GM21423 (cell line): ENCODE results near the gene GTF2A1L.
"Not testable (repeated sequence)": the region's sequence is repeated elsewhere in the genome, so short reads cannot be mapped to it uniquely, and the experiment has no call there.

Source experiments
- ATAC-seq: cut with Tn5 transposase; IDR thresholded peaks from one replicate; pipeline ENCODE4 v1.9.1; 2021; ENCODE audit warnings: mild to moderate bottlenecking, moderate library complexity; ENCODE audit not compliant: unreplicated experiment

Gene GTF2A1L

DNA sequence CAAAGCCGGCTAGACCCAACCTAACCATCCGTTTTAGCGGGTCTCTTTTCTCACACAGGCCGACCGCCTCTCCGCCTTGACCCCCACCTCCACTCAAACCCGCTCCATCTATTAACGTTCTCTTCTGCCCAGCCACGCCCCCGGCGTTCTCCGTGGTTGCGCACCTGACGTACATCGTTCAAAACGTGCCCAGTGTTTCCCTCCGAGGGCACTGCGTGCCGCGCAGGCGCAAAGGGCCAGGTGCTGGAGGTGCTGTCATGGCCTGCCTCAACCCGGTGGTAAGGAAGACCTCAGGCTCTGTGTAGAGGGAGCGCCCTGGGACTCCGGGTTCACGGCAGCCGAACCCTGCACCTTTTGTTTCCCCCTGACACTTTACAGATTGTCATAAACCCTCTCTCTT is at the start of gene GTF2A1L:
Gene GTF2A1L, plus strand, starts transcription at position 239 of the 400 bp plus-strand sequence. Its CDS starts 19 bp downstream, at position 258.
- ATAC-seq: no peak

DNA sequence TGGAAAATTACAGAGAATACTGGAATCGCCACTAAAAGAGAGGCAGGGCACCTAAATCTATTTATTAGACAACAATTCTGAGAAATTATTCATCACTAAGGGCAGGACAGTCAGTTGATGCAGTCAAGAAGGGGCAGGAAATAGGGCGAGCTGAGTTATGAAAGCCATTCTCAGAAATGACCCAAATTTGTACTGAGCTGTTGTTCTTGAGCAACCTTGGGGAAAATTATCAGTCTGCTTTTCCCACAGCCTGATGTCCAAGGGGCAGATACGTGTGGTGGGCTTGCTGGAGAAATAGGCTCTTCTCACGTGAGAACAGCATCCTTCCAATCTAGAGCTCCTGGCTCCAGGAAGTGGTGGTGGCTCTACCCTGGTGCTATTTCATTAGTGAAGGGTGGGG is 49.1 kb upstream of the GTF2A1L start:
- ATAC-seq: no peak

DNA sequence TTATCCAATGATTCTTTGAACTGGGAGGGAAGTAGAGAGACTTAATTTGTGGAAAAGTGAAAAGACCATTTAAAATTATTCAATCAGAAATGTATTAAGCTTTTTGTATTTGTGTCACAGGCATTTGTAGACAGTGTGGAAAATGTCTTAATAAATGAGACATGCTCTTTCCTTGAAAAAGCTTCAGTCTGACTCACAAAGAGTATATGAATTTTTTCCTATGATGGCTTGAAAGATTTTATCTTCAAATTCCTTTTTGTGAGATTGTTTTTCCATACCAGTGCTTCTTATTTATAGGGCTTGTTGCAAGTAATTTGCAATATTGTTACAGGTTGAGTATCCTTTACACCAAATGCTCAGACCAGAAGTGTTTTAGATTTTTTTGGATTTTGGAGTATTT is 48.2 kb upstream of the GTF2A1L start:
- ATAC-seq: no peak

- no peak for ATAC-seq
Measured at GRCh38 chr2:48572816-48573215, 44.8 kb upstream of the GTF2A1L start.

GRCh38 chr2:48574353-48575287 is 43.0 kb upstream of the GTF2A1L start:
- ATAC-seq: no peak

DNA sequence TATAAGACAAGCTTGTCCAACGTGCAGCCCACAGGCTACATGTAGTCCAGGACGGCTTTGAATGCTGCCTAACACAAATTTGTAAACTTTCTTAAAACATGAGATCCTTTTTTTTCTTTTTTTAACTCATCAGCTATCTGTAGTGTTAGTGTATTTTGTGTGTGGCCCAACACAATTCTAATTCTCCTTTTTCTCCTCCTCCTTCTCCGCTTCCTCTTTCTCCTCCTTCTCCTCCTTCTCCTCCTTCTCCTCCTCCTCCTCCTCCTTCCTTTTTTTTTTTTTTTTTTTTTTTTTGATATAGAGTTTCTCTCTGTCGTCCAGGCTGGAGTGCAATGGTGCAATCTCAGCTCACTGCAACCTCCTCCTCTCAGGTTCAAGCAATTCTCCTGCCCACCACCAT is 39.3 kb upstream of the GTF2A1L start:
- no peak for ATAC-seq

- ATAC-seq: no peak
Measured at GRCh38 chr2:48583961-48584360, 33.7 kb upstream of the GTF2A1L start.

GRCh38 chr2:48584551-48584950 is 33.1 kb upstream of the GTF2A1L start:
- no peak for ATAC-seq

DNA sequence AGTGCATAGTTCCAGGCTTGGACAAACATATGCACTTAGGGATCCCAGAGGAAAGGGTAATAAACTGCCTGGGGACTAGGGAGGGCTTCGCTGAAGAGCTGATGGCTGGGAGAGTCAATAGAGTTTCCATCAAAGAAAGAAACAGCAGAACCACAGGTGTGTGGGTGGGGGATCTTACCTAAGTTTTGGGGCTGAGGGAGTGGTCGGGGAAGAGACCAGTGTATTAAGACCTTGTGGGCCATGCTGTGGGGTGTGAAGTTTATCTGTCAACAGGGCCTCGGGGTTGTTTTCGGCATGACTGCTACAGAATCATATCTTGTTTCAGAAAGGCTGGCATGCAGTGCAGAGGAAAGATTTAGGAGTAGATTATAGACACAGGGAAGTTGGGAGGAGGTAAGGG is 31.2 kb upstream of the GTF2A1L start:
- ATAC-seq: no peak

DNA sequence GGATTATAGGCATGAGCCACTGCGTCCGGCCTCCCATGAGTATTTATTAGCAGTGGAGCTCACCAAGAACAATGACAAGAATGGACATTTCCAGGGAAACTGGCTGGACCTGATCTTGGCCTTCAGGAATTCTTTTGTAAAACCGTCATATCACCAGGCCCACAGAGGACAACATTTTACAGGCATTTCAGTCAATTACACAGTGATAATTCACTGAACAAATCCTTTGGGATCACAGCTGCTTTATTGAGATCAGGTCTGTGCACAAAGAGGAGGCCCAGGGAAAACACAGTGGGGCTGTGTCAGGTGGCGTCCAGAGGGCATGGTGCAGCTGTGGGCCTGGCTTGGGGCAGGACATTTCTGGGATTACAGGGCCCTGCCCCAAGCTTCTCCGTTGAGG is 30.1 kb upstream of the GTF2A1L start:
- ATAC-seq: no peak

DNA sequence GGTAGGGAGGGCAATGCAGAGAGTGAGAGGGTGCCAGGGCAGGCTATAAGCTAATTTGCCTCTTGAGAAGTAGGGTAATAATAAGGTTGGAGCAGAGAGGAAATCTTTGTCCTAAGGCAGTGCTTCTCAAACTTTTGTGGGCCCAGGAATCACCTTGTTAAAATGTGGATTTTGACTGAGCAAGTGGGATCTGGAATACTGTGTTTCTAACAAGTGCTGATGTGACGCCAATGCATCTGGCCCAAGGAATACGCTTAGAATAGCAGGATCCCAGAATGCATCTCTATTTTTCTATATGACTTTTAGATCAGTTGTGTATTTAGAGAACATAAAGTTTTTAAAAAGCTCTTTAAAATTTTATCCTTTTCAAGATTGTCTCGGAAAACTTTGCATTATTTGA is 29.7 kb upstream of the GTF2A1L start:
- no peak for ATAC-seq

GRCh38 chr2:48588745-48589144 is 28.9 kb upstream of the GTF2A1L start:
- no peak for ATAC-seq

DNA sequence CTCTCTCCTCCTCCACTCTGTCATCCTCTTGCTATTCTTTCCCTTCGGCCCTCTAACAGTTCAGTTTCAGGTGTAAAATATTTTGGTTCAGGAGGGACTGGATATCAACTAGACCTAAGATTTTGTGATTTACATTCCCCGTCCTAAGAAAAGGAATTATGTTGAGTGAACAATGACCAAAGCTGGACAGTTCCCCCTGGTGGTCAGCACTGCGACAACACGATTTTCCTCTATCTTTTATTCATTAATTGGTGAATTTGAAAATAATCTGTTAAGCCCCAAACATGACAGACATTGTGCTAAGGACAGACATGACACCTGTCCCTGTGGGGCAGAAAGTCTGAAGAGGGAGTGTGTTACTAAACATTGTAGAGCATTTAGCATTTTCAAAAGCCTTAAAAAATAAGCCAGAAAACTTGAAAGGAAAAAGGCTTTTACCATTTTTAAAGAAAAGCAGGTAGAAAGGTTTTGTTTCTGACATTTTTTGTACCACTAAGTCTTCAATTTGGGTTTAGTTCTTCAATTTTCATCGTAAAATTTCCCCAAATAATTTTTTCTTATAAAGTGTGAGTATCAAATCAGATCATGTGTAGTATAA is 28.4 kb upstream of the GTF2A1L start:
- no peak for ATAC-seq

DNA sequence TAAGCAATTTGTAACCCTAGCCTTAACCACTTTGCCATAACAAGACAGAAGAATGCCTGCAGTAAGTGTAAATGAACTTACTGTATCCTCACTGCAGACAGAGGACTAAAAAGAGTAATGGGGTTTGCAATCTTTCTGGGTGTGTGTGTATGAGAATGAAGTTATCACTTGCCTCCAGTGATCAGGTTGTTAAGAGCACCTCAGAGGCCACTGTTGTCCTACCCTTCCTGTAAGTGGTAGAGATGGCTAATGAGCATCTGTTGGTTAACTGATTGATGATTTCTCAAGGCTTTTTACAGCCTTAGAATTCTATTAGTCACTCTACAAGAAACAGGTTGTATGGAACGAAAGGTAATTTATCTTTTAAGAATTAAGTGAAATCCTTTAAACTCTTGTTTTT is 27.6 kb upstream of the GTF2A1L start:
- no peak for ATAC-seq

DNA sequence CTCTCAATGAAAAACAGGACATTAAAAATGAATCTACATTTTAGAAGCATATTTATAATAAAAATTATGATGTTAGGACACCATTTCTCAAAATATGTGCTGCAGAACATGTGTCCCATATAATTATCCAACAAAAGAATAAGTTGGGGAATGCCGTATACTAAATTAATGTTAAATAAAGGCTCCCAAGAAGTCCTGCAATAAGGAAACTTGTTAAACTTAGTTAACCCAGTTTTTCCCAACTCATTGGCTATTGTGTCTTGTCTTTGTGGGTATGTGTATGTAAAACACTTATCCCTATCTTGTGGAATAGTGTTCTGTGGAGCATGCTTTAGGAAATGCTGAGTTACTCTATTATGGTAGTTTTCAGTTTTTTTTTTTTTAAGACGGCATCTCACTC is 25.6 kb upstream of the GTF2A1L start:
- ATAC-seq: no peak

DNA sequence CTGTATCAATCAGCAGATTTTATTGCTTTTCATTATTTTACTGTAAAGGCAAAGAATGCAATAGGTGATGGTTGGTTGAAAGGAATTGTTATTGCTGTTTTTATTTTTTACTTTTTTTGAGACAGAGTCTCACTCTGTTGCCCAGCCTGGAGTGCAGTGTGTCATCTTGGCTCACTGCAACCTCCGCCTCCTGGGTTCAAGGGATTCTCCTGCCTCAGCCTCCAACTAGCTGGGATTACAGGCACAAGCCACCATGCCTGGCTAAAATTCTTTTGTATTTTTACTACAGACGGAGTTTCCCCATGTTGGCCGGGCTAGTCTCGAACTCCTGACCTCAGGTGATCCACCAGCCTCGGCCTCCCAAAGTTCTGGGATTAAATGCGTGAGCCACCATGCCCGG is 20.9 kb upstream of the GTF2A1L start:
- ATAC-seq: not testable (repeated sequence)

DNA sequence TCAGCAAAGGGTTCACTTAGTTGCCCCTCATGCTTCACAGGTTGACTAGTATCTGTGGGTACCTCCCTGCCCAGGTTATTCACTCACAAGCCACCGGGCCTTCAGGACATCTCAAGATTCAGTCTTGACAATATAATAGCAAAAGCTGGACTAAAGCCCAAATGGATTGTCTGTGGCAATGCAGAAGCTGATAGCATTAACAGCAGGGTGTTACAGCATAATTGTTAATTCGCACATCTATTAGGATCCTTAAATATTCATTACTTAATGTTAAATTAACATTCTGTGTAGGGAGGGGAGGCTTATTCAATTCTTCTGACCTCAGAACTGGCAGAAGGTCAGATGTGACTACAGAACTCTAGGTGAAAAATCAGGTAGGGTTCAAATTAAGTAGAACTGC is 20.2 kb upstream of the GTF2A1L start:
- ATAC-seq: no peak

GRCh38 chr2:48600204-48600813 is 17.3 kb upstream of the GTF2A1L start:
- no peak for ATAC-seq

DNA sequence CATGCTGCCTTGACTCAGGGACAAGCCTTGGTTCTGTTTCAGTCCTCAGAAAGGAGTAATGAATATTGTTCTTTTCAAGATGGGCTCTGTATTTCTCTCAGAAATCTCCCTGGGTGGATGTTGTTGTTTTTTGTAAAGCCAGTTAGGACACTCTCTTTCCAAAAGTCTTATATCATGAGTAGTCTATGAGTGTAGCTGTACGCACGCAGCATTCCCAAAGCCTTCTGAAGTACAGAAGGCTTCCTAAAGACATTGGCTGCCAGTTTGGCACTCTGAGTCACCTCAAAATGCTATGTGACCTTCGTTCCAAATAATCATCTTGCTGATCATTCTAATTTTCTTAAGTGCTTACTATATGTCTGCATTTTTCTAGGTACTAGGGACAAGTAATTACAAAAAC is 16.7 kb upstream of the GTF2A1L start:
- ATAC-seq: no peak

DNA sequence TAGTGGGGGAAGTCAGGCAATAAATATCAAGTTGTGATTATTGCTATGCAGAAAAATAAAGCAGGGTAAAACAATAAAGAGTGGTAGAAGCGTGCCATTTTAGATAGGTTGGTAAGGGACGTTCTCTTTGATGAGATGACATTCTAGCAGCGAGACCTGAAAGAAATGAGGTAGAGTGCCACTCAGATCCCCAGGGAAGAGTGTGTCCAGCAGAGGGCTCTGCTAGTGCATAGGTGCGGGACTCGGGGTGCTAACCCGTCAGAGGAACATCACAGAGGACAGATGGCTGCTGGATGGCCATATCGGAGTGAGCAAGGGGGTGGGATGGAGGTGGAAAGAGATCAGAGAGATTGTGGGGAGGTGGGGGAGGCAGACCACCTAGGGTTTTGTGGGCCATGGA is 16.3 kb upstream of the GTF2A1L start:
- ATAC-seq: peak; percentile 58

DNA sequence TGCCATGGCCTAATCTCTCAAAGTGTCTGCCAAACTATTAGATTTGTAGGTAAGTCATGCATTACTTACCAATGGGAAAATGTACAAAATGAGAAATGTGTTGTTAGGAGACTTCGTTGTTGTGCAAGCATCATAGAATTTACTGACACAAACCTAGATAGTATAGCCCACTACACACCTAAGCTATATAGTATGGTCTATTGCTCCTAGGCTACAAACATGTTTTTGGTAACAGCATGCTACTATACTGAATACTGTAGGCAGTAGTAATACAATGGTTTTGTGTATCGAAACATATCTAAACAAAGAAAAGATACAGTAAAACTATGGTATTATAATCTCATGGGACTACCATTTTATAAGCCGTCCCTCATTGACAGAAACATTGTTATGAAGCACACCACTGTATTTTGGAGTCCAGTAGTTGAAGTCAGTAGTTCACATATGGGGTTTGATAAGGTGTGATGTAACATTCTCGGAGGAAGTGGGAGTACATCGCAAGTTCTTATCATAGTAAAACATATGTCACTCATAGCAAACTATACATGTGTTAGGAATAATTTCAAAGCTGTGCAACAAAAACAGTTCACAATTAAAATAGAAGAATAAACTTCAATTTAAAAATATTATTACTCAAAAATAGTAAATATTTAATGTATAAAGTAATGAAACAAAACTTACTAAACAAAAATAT is 12.0 kb upstream of the GTF2A1L start:
- ATAC-seq: no peak
